Nucleus accumbens (tissue), 56 donors: ENCODE data around the gene APOA5.
"Not testable (repeated sequence)": the region's sequence is repeated elsewhere in the genome, so short reads cannot be mapped to it uniquely, and the experiment has no call there.

ENCODE experiments used
- DNase-seq, 56 donors: peaks; one replicate each; lab custom pipeline; 2025; lab: John Stamatoyannopoulos, UW

Gene APOA5

GRCh38 chr11:116801662-116802061 is 10.0 kb upstream of the APOA5 start:
- not testable (repeated sequence) for DNase-seq

- DNase-seq: no peak
These were observed 8.9 kb upstream of the APOA5 start for GRCh38 chr11:116800610-116801009.

GRCh38 chr11:116798368-116798767 is 6.7 kb upstream of the APOA5 start:
- DNase-seq: no peak

GRCh38 chr11:116797816-116798215 is 6.1 kb upstream of the APOA5 start:
- DNase-seq: no peak

GRCh38 chr11:116796548-116796947 is 4.9 kb upstream of the APOA5 start:
- no peak for DNase-seq

- DNase-seq: no peak
These were observed 3.2 kb upstream of the APOA5 start for GRCh38 chr11:116794851-116795250.

GRCh38 chr11:116793772-116794097 is 2.1 kb upstream of the APOA5 start:
- DNase-seq: peak in 1 of 56 donors; percentile 14

- DNase-seq: no peak
These were observed 1.4 kb upstream of the APOA5 start for GRCh38 chr11:116792869-116793771.

GRCh38 chr11:116792144-116792868 is 627 bp upstream of the APOA5 start:
- no peak for DNase-seq

GRCh38 chr11:116791002-116791812 is 472 bp downstream of the APOA5 start:
- DNase-seq: peak in 51 of 56 donors; percentile 19 to 88 (median 63)

GRCh38 chr11:116790167-116791001 is 1.3 kb downstream of the APOA5 start:
- DNase-seq: no peak

- no peak for DNase-seq
These were observed 2.7 kb downstream of the APOA5 start for GRCh38 chr11:116788975-116789374.

- DNase-seq: no peak
These were observed 3.1 kb downstream of the APOA5 start for GRCh38 chr11:116788534-116788933.

- peak; percentile 13 to 89 (median 76) for DNase-seq
These were observed 3.7 kb downstream of the APOA5 start, which contains the start of gene ZPR1 for GRCh38 chr11:116787786-116788486. Gene ZPR1 (minus strand): TSS chr11:116788023. CDS start chr11:116787990, 33 bp downstream.

GRCh38 chr11:116787436-116787785 is 4.3 kb downstream of the APOA5 start:
- peak in 2 of 56 donors; percentile 30 to 53 for DNase-seq

GRCh38 chr11:116786966-116787365 is 4.7 kb downstream of the APOA5 start:
- DNase-seq: no peak

- DNase-seq: no peak
These were observed 5.4 kb downstream of the APOA5 start for GRCh38 chr11:116786326-116786725.

- DNase-seq: no peak
These were observed 9.0 kb downstream of the APOA5 start for GRCh38 chr11:116782728-116783127.

- DNase-seq: no peak
These were observed 13.1 kb downstream of the APOA5 start for GRCh38 chr11:116778556-116778955.
